Diencephalon (tissue), 1 donor: ENCODE data around the gene FAM83F. TPM values are rescaled to one million over a fixed set of nuclear protein-coding genes. Genes with fewer than 3 reads are reported as not detected.

Source experiments
- total RNA-seq: library from RNA; depleted of rRNA; stranded (reverse); fragments of >200 nt; gene quantifications from one replicate; pipeline ENCODE4 v1.2.3, GENCODE V29; 2014

Gene FAM83F
- total RNA-seq: 0.46 TPM

DNA sequence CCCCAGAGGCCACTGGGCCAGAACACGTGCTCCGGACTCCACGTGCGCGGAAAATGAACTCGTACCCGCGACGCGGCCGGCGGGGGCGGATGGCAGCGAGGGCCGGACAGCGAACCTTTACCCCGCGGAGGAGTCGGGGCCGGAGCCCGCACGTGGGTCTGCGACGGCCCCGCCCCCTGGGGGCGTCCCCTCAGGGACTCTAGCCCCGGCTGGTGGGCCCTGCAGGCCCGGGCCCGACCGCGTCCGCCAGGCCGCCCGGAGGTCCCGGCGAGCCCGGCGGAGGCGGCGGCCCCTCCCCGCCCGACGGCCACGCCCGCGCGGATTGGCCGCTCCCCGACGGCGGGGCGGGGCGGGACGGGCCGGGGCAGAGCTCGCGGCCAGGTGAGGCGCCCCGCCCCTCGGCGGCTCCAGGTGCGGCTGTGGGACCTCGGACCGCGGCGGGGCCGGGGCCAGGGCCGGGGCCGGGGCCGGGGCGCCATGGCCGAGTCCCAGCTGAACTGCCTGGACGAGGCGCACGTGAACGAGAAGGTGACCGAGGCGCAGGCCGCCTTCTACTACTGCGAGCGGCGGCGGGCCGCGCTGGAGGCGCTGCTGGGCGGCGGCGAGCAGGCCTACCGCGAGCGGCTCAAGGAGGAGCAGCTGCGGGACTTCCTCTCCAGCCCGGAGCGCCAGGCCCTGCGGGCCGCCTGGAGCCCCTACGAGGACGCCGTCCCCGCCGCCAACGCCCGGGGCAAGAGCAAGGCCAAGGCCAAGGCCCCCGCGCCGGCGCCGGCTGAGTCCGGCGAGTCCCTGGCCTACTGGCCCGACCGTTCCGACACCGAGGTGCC, at the start of gene FAM83F:
TSS of gene FAM83F (plus strand) at position 389 of the 827 bp plus-strand sequence. CDS start at position 478, 89 bp downstream.

DNA sequence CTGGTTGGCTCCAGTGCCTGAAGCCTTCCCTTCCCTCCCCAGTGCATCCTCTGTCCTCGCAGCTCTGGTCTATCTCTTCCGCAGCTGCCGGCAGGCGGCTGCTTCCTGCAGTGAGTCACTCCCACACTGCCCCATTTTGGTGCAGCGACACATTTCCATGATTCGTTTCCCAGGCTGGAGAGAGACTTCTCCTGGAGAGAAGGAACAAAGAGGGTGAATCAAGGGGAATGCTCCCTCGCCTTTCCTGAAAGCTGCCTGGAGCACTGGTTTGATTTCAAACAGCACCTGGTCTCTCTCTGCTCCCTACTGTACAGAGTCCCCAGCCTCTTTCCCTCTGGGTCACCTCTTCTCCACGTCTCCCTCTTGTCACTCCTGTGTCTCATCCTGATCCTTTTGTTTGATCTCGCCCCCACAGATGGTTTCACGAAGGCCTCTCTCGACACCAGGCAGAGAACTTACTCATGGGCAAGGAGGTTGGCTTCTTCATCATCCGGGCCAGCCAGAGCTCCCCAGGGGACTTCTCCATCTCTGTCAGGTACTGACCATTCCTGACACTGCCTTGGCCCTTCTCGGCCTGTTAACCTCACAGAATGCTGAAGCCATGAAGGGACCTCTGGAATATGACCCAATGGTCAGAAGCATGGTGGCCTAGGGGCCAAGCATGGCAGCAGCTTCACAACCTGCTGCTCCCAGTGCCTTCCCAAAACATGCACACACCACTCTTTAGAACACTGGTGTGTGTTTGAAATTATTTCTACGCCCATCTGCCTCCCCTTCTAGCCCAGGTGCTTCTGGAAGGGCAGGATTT, 34.9 kb upstream of the FAM83F start, which contains the start of gene TMA7B:
TSS of gene TMA7B (plus strand) at position 758 of the 808 bp plus-strand sequence. CDS start 3,978 bp downstream, outside the sequence.

Other genes with a start within 250 kb of the FAM83F start
- not detected for gene ENTHD1, start 101.2 kb upstream of the FAM83F start, total RNA-seq
- 0.46 TPM for gene GRAP2, start 93.9 kb upstream of the FAM83F start, total RNA-seq
- gene TMA7B, start 34.6 kb upstream of the FAM83F start, total RNA-seq: not detected
- 48.9 TPM for gene TNRC6B, start 183.0 kb downstream of the FAM83F start, total RNA-seq